GM21447 (cell line): ENCODE results near the gene DMXL2.
"Not testable (repeated sequence)": the region's sequence is repeated elsewhere in the genome, so short reads cannot be mapped to it uniquely, and the experiment has no call there.

ENCODE experiments used
- ATAC-seq: cut with Tn5 transposase; IDR thresholded peaks from one replicate; pipeline ENCODE4 v1.9.1; 2021; ENCODE audit not compliant: unreplicated experiment

DMXL2 gene

DNA sequence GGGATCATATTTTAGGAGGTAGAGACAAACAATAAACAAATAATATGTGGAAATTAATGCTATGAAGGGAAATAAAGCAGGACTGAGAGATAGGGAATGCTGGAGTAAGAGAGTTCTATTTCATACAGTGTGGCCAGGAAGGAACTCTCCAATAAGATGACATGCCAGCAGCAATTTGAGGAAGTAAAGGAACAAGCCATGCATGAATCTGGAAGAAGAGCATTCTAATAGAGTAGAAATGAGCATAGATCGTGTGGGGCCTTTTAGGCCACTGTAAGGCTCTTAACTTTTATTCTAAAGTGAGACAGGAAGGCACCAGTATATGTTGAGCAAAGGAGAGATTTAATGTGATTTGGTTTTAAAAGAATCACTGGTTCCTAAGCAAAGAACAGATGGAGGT lies 126.3 kb downstream of the DMXL2 start:
- ATAC-seq: no peak

DNA sequence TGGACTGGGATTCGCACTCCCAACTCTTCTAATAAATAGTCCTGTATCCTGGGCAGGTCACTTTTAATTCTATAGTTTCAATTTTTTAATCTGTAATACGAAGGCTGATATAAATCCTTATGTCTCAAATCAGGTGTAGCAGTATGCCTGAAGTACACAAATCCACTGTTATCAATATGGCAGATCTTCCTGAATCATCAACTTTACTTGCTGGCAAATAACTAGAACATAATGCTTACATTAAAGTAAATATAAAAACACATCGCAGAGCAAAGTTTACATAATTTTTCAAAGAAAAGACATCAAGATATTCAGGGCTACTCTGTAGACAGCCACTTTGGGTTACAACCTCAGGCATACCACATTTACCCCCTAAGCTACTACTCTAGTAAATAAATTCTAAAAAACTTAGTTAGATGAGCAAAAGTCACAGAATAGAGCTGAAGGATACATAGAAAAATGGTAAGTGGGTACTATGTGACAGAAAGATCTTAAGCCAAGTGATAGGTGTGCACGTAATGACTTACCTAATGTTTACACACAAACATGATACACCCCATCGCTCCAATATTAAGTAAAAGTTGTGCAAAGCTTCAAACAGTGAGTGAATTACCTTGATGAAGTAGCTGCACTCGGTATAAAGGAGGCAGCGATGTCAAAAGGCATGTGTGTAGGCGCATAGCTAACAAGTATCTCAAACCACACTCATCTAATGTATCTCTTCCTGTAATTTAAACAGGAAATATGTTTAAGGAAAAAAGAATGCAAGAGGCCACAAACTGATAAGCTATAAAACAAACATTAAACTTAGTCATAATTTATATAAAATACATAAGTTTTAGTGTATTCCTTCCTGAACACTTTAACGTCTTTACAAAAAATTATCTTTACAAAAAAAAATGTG lies 127.9 kb downstream of the DMXL2 start:
- no peak for ATAC-seq

DNA sequence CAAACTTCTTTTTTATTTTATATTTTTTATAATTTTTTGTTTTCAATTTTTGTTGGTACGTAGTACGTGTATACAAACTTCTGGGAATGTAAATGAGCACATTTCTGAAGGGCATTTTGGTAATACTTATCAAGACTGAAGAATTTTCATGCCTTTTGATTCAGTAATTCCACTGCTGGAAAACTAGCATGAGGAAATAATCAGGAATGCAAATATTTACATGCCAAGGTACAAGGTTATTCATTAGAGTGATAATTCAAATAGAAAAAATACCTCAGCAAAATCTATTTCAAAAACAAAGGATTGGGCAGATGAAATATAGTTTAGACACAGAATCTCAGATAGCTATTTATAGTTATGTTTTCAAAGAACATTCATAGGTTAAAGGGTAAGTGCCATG lies 128.7 kb downstream of the DMXL2 start:
- ATAC-seq: no peak

DNA sequence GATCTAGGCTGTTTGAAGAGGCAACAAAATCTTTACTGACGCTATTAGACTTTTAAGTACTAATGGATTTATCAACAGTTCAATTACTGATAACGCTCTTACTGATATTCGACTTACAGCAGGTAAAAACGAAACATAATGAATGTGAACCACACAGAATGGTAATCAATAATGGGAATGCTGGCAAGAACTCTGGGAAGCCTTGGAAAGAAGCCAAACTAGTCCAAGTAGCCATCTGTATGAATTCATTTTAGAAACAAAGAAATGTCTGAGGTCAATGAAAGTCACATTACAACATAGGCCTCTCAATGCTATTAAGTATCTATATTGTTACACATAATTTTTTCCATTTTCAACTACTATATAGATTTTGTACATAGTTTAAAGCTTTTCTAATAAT lies 130.0 kb downstream of the DMXL2 start:
- ATAC-seq: no peak

DNA sequence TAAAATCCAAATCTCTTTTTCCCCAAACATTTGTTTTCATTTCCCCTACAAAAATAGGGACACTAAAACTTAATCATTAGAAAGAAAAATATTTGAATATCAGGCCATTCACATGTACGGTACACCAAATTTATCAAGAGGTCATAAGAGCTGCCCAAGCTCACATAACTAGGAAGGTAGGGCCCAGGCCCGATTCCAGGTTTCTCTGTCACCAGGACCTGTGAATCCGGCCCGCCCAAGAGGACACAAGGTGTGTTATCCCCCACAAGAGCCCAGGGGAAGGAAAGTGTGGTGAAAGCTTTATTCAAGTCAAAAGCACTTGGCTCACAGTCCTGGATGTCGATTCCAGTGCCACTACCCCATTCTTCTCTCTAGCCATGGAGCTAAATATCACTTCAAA lies 130.6 kb downstream of the DMXL2 start:
- no peak for ATAC-seq

DNA sequence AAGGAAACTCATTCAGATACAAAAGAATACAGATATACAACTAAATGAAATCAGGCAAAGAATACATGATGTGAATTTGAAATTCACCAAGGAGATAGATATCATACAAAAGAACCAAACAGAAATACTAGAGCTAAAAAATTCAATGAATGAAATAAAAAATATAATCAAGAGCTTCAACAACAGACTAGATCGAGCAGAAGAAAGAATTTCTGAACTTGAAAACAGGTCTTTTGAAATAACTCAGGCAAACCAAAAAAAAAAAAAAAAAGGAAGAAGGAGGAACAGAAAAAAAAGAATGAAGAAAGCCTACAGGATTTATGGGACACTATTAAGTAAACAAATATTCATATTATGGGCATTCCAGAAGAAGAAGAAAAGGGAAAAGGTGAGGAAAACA lies 137.8 kb downstream of the DMXL2 start:
- ATAC-seq: no peak

DNA sequence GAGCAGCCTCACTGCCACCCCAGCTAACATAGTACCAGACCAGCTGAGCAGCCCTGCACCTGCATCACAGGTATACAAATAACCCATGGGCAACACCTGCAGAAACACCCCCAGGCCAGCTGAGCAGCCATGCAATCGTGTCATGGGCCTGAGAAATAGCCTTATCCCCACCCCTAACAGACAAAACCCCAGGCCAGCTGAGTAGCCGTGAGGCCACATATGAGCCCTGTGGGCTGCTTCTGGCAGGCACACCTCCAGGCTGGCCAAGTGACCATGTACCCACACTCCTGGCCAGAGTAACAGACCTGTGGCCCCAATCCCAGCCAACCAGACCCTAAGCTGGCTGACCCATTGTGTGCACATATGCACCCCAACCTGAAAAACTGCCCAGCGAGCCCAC lies 138.6 kb downstream of the DMXL2 start:
- ATAC-seq: no peak

DNA sequence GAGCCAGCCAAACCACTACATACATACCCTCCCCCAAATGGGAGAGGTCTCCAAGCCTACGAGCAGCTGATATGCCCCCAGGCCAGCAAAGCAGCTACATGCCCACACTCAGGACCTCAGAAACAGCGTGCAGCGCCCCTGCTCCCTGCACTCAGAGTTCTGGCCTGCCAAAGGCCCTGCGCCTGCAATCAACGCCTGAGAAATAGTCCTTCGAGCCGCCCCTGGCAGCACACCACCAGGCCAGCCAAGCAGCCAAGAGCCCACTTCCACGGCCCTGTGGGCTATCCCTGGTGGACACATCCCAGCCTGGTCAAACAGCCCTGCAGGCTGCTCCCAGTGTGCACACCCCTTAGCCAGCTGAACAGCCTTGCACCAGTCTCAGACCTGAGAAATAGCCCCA lies 139.1 kb downstream of the DMXL2 start:
- no peak for ATAC-seq

DNA sequence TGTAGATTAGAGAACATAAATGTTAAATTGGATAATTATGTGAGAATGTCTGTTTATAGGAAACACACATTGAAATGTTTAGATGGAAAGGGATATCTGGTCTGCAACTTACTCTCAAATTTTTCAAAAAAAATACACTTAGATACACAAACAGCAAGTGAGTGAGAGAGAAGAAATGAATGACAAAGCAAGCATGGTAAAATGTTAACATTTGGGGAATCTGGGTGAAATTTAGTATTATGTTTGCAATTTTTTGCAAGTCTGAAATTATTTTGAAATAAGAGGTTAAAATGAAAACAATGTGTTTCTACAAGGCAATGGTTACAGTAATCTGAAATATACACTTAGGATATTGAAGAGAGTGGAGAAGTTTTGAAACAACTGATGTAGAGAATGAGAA lies 146.8 kb downstream of the DMXL2 start:
- no peak for ATAC-seq

DNA sequence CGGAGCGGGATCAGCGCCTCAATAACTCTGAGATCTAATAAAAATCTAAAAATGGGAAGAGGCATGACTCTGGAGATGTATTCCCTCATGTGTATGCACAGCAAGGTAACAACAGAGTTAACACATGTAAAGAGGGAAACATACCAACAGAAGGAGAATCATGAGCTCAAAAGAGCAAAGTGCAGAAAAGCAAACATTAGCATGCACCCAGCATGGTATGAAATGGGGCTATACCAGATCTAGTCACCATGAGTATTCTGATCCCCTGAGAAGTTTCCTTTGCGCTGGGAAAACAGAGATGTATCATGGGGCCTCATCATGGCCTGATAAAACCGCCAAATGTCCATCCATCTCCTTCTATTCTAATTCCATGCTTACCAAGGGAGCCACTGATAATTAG lies 152.1 kb downstream of the DMXL2 start:
- ATAC-seq: no peak

DNA sequence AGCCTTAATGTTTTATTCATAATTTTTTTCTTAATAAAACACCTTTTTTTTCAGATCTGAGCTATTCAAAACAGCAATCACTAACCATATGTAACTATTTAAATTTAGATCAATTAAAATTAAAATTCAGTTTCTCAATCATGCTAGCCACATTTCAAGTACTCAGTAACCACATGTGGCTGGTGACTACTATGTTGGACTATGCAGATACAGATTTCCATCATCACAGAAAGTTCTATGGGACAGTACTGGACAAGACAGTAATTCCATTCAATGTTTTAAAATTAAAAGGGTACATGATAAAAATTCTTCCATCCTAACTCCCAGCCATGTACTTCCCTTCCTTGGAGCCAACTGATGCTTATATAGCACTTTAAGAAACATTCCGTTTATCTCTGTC lies 161.8 kb downstream of the DMXL2 start:
- no peak for ATAC-seq

DNA sequence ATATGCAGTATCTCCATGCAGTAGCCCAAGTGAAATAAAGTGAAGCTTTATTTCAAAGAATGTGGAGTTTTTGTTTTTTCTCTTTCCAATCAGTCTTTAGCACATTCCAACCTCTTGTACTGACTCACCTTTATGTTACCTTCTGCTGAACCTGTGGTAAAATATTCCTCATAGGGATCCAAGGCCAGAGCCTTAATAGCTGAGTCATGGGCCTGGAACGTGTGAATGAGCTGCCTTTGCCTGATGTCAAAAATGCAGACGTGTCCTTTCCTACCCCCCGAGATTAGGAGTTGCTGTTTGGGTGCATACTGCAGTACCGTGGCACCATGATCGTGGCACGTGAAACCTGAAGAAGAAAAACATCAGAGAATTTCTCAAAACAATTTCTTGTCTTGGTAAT lies 172.6 kb downstream of the DMXL2 start:
- no peak for ATAC-seq

DNA sequence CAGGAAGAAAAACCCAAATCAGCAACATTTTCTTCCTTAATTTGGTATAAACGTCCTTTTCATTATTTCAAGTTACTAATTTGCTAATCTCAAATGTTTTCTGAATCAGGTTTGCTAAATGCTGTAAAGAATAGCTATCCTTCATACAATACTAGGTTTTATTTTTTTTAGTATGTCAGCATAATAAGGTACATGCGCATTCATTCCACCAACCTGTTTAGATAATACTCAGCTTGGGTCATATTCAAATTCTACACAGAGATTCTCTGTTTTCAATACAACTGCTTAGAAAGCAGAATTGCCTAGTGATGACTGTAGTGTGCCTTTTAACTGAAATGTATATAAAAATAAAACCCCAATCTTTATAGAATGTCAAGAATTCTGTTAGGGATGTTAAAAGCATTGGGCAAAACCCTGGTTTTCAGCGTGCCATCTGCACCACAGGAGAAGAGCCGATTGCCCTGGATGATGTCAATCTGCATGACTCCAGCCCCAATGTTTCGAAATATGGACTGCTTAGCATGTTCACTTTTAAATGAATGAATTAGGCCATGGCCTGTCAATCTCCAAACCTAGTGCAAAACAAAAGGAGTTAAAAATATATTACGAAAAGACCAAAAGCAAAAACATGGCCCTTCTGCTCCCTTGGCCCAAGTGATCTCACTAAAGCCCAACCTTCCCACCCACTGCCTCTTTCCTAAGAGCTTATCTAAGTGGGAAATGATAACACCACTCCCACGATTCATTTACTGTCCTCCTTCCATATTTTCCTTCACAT lies 173.8 kb downstream of the DMXL2 start:
- ATAC-seq: no peak

DNA sequence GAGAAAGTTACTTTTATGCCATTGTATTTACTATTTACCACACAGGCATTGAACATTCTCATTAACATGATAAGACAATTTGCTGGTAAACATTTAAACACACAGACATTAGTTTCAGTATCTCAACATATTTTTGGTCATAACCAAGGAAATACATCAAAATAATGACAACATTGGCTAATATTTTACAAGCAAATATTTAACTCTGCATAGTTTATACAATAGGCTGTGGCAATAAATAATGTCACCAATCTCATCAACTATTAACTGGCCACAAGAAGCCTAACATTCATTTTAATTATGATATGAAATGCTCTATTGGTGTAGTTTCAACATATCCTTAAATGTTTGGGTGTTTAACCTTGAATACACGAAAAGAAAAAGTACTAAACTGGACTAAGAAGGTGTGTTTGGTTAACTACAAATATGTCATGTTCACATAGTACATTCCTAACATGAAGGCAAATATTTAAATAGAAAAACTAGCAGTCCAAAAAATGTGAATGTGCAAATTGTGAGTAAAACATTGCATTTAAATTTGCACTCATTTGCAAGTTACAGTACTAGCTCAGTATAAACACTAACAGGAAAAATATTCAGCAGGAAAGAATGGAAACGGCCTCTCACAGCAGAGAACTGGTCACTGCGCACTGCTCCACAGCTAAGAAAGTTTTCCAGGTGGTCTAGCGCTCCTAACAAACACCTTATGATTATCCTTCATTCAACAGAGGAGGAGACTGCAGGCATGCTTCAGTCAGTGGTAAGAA lies 174.5 kb downstream of the DMXL2 start:
- ATAC-seq: no peak

DNA sequence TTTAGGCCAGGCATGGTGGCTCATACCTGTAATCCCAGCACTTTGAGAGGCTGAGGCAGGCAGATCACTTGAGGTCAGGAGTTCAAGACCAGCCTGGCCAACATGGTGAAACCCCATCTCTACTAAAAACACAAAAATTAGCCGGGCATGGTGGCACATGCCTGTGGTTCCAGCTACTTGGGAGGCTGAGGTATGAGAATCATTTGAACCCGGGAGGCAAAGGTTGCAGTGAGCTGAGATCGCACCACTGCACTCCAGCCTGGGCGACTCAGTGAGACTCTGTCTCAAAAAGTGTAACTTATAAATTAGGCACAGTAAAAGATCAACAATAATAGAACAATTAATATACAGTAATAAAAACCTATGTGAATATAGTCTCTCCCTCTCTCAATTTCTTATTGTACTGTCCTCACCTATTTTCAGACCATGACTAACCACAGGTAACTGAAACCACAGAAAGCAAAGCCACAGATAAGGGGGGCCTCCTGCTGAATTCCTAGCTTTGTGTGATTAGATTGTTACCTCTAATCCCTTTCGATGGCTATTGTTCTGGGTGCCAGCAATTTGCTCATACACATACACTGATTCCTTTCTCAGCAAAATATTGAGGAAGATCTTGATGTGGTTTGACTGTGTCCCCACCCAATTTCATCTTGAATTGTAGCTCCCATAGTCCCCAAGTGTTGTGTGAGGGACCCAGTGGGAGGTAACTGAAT lies 176.4 kb downstream of the DMXL2 start:
- ATAC-seq: not testable (repeated sequence)

DNA sequence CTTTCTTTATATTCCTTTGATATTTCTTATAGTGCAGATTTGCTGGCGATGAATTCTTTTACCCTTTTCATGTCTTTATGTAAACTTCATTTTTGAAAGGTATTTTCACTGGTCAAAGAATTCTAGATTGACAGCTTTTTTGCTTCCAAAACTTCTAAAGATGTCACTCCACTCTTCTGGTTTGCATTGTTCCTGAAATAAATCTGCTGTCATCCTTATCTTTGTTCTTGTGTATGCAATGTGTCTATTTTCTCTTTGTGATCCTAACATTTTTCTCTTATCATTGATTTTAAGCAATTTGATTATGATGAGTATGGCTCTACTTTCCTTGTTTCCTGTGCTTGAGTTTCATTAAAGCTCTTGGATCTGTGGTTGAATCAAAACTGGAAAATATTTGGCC lies 177.8 kb downstream of the DMXL2 start:
- ATAC-seq: no peak

DNA sequence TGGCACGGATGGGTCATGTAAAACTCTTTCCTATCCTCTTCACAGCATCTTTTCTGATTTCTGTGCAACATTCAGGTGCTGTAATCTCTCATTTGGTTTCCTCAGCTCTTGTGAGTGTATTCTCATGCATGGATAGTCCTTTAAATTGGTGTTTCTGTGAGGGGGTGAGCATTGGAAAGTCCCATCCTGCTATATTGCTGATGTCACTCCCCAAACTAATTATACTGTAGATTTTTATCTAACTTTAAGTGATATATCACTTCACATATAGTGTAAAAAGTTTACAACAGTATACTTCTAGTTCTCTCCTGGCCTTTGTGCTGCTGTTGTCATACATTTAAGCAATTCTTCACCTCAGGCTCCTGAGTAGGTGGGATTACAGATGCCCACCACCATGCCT lies 178.5 kb downstream of the DMXL2 start:
- ATAC-seq: no peak

DNA sequence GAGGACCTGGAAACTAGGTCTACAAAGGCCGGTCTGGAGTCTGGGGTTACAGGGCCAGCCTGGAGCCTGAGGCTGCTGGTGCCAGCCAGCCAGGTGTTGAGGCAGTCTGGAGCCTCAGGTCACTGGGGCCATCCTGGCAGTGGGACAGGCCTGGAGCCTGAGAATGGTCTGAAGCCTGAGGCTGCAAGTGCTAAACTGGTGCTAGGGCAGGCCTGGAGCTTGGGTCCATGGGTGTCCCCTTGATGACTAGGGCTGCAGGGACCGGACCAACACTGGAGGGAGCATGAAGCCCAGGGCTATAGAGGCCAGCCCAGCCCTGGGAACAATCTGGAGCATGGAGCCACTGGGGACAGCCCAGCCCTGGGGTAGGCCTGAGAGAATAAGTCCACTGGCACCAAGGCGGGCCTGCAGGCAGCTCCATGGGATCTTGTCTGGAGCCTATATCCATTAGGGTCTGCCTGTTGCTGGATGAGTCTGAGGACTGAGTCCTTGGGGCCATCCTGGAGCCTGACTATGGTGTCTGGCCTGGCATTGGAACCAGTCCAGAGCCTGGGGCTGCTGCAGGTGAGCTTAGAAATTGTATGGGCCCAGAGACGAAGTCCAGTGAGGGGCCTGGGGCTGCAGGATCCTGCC lies 179.2 kb downstream of the DMXL2 start:
- ATAC-seq: no peak

DNA sequence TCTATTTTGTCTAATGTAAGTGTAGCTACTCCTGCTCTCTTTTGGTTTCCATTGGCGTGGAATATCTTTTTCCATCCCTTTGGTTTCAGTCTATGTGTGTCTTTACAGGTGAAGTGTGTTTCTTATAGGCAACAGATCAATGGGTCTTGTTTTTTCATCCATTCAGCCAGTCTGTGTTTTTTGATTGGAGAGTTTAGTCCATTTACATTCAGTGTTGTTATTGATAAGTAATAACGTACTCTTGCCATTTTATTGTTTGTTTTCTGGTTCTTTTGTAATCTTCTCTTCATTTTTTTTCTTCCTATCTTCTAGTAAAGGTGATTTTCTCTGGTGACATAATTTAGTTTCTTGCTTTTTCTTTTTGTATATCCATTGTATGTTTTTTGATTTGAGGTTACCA lies 184.0 kb downstream of the DMXL2 start:
- no peak for ATAC-seq

DNA sequence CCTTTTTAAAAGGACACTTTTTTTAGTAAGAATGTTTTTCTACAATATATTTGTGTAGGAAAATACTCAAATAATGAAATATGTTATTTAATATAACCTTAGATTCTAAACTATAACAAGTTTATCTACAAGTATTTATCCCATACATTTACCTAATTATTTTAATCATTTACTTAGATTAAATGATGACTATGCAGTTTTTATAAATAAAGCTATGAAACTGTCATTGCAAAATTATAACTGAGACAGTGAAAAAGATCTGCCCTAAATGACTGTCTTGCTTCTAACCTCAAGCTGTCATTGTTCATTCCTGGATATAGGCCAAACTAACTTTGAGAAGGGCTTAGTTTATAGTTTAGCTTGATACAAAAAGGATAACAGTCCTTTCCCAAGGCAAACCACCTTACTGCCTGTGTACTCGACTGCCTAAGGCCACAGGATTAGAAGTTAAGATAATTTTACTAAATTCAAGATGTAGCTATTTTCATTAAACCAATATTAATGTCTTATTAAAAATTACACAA lies 197.0 kb downstream of the DMXL2 start:
- ATAC-seq: no peak
